ENCODE data around the gene KCTD17. TPM values are rescaled to one million over a fixed set of nuclear protein-coding genes. Genes with fewer than 3 reads are reported as not detected.

KCTD17 gene, protein sequence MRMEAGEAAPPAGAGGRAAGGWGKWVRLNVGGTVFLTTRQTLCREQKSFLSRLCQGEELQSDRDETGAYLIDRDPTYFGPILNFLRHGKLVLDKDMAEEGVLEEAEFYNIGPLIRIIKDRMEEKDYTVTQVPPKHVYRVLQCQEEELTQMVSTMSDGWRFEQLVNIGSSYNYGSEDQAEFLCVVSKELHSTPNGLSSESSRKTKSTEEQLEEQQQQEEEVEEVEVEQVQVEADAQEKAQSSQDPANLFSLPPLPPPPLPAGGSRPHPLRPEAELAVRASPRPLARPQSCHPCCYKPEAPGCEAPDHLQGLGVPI
- 20.5 and 21.3 TPM in 2 replicates for total RNA-seq (2014; rRNA removed; shearing (Covaris generic))

- DNase-seq (ENCODE audit: low spot score) = peak; percentile 5
Observed at GRCh38 chr22:37051391-37052385, at the start of gene KCTD17. TSS of gene KCTD17 (plus strand) at chr22:37051742. CDS start at chr22:37051761, 19 bp downstream.

- DNase-seq (ENCODE audit: low spot score) = no peak
Observed at GRCh38 chr22:37001826-37002225, 49.7 kb upstream of the KCTD17 start.

- no peak for DNase-seq (ENCODE audit: low spot score)
Observed at GRCh38 chr22:37002633-37003032, 48.9 kb upstream of the KCTD17 start.

GRCh38 chr22:37007651-37008050 is 43.9 kb upstream of the KCTD17 start:
- DNase-seq (ENCODE audit: low spot score) = no peak

DNA sequence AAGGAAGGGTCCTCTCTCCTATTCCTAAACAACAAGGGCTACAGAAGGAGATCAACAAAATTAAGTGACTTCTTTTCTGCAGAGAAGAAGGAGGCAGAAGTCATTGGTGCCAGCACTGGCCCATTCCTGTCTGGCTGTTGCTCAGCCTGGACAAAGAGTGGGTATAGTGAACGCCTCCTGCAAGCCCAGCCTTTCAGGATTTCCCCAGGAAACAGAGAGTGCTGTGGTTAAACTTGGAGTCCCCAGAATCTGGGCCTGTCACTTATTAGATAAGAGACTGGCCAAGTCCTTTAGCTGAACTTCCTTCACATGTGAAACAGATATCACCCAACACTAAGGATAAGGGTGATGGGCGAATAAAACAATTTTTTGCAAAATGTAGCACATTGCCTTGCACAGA is 43.2 kb upstream of the KCTD17 start:
- no peak for DNase-seq (ENCODE audit: low spot score)

DNA sequence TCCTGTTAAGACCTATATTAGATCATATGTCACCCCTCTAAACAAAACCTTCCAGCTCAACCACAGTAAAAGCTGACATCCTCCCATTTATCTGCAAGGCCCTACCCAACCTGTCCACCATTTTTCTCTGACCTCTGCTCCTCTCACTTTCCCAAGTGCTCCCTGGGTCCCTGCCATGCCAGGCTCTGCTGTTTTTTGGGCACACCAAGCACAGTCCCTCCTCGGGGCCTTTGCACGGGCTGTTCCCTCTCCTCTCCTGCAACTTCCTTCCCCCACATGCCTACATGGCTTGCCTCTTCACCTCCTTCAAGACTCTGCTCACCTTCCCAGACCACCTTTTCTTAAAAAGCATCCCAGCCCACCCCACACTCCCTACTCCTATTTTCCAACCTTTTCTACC is 42.1 kb upstream of the KCTD17 start:
- DNase-seq (ENCODE audit: low spot score) = no peak

DNA sequence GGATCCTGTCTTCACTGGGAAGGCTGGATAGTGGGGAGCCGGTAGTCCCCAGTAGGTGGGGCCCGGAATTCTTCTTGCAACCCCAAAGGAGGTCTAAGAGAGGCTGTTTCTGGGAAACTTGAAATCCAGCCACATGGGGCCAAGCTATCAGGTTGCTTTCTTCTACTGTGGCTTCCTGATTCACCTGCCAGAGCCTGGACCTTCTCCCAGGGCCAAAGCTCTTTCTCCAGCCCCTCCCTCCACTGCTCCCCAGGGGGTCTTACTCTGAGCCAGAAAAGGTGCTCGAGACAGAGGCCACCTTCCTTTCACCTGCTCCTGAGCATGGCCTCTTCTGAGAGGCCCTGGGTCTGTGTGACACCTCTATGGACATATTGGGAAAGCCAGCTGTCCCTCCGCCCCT is 41.4 kb upstream of the KCTD17 start:
- DNase-seq (ENCODE audit: low spot score) = no peak

DNA sequence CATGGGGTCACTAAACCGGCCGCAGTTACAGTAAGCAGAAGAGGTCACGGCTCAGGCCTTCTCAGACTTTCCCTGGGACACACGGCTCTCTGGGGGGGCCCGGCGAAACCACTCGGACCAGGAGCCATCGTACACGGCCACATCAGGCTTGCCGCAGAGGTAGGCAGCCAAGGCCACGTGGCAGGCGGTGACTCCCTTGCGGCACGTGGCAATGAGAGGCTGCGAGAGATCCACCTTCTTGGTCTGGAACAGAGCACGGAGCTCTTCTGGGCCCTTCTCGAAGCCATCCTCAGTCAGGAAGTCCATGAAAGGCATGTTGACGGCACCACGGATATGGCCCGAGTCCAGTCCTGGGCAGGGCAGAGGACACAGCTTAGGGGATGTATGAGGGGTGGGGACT is 40.6 kb upstream of the KCTD17 start:
- no peak for DNase-seq (ENCODE audit: low spot score)

DNA sequence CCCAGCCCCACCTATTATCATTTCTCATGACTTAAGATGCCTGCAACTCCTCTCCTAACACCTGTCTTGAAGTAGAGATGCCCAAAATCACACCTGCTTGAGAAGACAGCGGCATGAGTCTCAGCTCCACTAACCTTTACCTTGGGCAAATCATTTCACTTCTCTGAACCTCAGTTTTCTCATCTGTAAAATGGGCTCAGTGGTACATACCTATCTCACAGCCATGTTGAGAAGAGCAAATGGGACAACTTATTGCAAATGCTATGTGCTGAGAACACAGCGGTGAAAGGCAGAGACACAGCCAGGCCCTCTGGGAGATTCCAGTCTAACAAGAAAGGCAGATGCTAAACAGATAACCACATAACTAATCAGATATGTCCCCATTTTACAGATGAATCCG is 40.1 kb upstream of the KCTD17 start:
- no peak for DNase-seq (ENCODE audit: low spot score)

- DNase-seq (ENCODE audit: low spot score) = no peak
Observed at GRCh38 chr22:37012262-37012904, 39.2 kb upstream of the KCTD17 start.

GRCh38 chr22:37012956-37013355 is 38.6 kb upstream of the KCTD17 start:
- DNase-seq (ENCODE audit: low spot score) = no peak

DNA sequence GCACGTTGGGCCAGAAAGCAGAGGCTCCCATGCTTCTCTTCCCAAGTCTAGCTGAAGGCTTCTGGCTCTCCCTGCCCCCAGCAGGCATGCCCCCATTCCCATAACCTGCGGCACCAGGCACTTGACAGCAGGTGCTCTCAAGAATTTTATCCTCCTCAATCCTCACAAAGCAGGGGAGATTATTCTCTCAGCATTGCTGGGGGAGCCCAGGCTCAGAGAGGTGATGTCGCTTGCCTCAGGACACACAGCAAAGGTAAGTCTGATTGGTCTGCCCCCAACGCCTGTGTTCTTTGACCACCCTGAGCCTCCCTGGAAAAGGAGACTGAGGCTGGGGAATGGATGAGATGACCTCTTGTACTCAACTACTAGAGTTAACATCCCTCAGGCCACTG is 37.1 kb upstream of the KCTD17 start:
- DNase-seq (ENCODE audit: low spot score) = no peak

DNA sequence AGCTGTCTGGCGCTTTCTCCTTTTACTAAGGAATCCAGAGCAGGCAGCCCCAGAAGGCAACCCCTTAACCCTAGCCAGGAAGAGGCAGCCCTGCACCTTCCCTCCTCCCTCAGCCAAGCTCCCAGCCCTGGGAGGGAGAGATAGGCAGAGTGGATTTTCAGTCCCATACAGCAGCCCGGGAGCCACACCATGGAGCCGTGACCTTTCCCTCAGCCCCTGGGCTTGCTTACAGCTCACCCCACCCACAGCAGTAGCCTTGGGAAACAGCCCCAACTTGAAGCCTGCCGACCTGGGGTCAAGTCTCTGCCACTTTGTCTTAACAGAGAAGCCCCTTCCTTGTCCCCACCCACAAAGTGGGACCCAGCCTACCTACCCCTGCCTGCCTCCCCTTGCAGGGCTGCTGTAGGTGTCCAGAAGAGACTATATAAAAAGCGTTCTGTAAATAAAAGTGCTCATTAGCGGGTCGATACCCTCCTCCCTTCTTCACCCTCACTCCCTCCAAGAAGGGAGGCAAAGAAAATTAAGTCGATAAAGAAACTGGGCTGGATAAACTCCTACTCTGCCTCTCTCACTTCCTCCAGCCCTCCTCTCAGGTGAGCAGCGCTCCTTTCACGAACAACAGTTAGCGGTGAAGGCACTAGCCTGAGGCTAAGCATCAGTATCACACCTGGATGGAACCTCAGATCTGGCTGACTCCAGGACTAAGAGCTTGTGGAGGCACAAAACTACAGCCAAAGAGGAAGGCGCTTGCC is 36.5 kb upstream of the KCTD17 start:
- DNase-seq (ENCODE audit: low spot score) = no peak

- DNase-seq (ENCODE audit: low spot score) = no peak
Observed at GRCh38 chr22:37015587-37015878, 36.0 kb upstream of the KCTD17 start.

DNA sequence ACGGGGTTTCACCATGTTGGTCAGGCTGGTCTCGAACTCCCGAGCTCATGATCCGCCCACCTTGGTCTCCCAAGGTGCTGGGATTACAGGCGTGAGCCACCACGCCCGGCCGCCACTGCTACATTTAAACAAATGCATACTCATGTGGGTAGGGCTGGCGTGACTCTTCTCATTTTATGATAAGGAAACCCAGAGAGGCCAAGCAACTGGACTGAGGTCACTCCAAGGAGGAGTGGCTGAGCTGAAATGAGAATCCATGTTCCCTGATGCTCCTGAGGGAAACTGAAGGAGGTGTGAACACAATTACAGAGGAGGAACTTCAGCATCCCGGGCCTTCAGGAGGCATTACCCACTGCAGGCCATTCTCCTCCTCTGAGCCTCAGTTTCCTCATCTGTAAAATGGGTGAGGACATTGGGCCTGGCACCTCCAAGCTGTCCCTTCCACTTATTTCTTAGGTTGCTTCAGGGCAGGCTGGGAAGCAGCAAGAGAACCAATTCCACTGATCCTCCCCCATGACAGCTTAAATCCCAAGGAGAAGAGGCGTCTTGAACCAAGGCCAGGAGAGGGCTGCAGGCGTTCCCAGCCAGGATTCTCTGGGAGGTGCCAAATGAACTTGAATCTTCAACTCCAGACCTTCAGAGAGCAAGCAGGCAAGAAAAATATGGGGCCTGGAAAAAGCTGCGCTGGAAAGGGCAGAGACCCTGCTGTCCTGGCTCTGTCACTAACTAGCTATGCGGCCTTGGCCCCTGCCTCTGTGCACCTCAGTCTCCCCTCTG is 35.2 kb upstream of the KCTD17 start:
- DNase-seq (ENCODE audit: low spot score) = no peak

GRCh38 chr22:37017356-37017755 is 34.2 kb upstream of the KCTD17 start:
- DNase-seq (ENCODE audit: low spot score) = no peak

- no peak for DNase-seq (ENCODE audit: low spot score)
Observed at GRCh38 chr22:37018086-37018814, 33.3 kb upstream of the KCTD17 start.

- peak; percentile 21 for DNase-seq (ENCODE audit: low spot score)
Observed at GRCh38 chr22:37018815-37019308, 32.7 kb upstream of the KCTD17 start.

DNA sequence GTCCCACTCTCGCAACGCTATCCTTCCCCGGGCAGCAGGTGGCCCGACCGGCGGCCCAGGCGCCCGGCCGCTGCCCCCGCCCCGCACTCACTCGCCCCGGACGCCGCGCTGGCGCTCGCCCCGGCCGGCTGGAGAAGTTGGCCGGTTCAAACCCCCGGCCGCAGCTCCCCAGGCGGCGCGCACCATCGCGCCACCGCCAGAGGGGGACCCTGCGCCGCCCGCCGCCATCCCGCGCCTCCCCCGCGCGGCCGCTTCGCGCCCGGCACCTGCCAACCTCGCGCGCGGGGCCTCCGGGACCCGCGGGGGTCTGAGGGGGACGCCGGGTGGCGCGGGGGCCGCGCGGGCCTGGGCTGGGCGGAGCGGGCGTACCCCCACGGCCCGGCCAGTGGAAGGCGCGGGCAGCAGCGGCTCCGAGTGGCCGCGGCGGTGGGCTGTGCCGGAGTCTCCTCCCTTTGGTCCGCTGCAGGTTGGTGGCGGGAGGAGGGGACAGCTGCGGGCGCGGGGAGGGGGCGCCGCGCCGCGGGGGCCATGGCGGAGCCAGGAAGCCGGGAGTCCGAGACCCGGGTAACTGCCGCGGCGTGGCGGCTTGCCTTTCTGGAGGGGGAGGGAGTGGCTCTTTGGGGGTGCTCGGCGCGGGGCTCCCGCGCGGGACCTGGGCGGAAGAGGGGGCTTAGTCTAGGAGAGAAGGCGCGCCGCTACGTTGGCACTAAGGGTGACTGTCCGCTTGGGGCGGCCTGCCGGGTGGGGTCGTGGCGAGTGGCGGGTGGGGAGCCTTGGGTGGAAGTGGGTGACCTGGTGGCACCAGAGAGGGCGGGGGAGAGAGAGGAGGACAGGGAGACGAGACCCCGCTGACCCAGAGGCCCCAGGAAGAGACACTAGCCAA is 32.0 kb upstream of the KCTD17 start, which contains the start of the genes MPST and TST:
TSS of gene MPST (plus strand) at position 434 of the 883 bp plus-strand sequence. CDS start at position 529, 95 bp downstream.
TSS of gene TST (minus strand) at position 139 of the 883 bp plus-strand sequence. CDS start 715 bp downstream, outside the sequence.
- DNase-seq (ENCODE audit: low spot score) = peak; percentile 26
